HG03135 (cell line): ENCODE data around the gene RAMACL.
"Not testable (repeated sequence)": the region's sequence is repeated elsewhere in the genome, so short reads cannot be mapped to it uniquely, and the experiment has no call there.

Experiments used
- ATAC-seq: cut with Tn5 transposase; IDR thresholded peaks from one replicate; pipeline ENCODE4 v1.9.1; 2021; ENCODE audit warnings: mild to moderate bottlenecking, moderate library complexity; ENCODE audit not compliant: unreplicated experiment

Gene RAMACL

DNA sequence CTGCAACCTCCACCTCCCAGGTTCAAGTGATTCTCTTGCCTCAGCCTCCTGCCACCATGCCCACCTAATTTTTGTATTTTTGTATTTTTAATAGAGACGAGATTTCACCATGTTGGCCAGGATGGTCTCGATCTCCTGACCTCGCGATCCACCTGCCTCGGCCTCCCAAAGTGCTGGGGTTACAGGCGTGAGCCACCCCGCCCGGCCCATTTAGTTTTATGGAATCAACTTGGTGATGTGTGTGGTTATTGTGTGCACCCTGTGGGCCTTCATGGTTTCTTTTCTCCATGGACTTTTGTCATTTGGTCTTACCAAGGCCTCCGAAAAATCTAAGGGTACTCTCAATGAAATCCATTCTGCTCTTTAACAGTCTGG is 47.5 kb downstream of the RAMACL start:
- ATAC-seq, result not testable (repeated sequence)

DNA sequence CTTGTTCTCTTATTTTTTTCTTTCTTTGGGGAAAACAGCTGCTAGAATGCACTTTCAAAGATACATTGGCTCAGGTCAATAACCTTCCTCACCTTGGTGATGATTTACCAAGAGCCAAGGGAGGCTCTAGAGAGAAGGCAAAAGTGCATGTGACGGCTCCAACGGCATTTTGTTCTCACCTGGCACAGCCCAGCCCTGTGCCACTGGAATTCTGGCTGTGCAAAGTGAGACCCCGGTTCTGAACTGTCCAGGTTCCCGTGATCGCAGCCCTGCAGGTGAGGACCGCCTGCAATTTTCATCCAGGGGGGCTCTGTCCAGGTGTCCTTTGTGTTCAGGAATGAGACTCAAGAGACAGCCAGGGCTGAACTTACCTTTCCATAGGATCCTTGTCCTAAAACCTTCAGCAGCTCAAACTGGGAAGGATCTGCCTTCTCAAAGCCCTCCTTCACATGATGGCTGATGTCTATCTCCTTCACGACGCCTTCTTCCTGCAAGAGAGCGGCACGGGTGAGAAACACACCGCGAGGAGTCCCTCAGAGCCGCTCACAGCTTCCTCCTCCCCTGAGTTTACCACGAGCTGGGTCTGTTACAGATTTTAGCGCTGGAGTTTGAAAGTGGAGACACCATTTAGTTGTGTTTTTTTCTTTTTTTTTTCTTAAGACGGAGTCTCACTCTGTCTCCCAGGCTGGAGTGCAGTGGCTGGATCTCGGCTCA is 48.0 kb downstream of the RAMACL start:
- ATAC-seq, result no peak

DNA sequence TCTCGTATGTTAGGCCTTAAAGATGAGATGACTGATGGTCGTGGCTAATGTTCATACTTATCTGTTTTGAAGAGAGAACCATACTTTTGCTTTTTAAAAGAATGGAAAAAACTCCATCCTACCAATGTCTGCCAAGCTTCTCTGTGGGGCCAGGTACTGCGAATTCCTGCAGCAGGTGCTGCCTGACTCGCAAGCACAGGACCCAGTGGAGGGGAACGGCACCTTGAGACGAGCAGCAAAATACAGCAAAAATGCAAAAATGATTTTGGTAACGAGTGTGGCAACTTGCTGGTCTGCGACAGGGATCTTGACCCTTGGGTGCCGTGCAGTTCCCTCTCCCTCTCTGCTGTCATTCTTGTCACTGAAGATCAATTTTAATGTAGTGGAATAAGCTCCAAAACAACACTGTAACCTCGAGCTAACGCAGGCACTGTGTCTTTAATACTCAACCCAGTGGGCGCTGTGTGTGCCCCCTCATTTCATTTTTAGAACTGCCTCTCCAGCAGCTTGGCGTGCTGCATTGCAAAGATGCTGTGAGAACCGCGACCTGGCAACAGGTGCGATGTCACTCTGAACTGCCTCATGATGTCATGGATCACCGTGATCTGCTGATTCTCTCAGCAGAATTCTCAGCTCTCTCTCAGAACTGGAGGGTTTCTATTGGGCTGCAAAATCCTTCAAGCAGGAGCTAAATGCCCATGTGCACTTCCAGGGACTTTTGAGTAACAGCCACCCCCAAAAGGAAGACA is 51.6 kb downstream of the RAMACL start:
- no peak for ATAC-seq

DNA sequence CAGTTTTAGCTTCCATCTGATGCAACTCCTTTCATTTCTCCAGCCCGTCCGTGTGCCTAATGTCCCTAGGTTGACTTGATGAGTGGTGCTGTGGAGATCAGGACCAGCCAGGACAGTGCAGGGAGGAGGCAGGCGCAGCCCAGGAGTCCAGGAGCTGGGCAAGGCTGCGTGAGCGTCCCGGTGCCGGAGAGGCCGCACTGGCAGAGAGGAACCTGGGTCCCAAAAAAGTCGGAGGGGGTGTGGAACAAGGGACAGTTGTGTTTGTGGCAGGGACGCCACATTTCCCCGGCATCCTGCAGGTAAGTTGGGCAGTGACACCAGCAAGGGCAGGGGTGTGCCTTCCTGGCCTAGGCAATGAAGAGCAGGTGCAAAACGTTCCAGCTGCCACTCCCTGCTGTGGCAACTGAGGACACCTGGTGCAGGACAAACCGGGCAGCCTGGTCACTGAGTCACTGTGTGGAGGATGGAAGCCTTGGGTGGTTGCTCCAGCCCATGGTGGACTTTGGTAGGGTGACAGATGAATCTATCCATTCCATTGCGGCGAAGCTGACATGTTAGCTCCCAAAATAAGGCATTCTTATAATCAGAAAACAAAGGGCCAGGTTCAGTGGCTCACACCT is 53.2 kb downstream of the RAMACL start:
- ATAC-seq, result no peak
